AG04450 (cell line): ENCODE measurements around the gene SLC30A9. TPM values are rescaled to one million over a fixed set of nuclear protein-coding genes. Genes with fewer than 3 reads are reported as not detected.

Experiments
- CTCF ChIA-PET: fragments of 300-600, 350-600 bp; formaldehyde crosslinking; extraction: SDS; loops from one replicate; lab custom pipeline; 2022; ENCODE audit warnings: antibody characterized with exemption, inconsistent platforms; lab: Charles Lee
- POLR2A ChIA-PET: fragments of 350-600 bp; formaldehyde crosslinking; extraction: SDS; loops from one replicate; lab custom pipeline; 2021; ENCODE audit warnings: antibody characterized with exemption, inconsistent platforms; lab: Yijun Ruan, JAX
- DNase-seq: peaks from one replicate; pipeline ENCODE4 v3.0.0-alpha.2; 2011; ENCODE audit warnings: low read depth, low spot score
- H3K27ac ChIP-seq: one replicate; pipeline ENCODE4 v1.5.1; 2012; ENCODE audit warnings: low read depth, low read length, control low read depth
- H3K27me3 ChIP-seq: one replicate; pipeline ENCODE4 v1.6.0; 2012; ENCODE audit warnings: low read length; ENCODE audit not compliant: control insufficient read depth, insufficient read depth
- H3K4me3 ChIP-seq: 2 replicates; pipeline ENCODE4 v1.5.1; 2011; ENCODE audit warnings: mild to moderate bottlenecking, low read depth, low read length, control low read depth
- H3K9me3 ChIP-seq: 2 replicates; pipeline ENCODE4 v1.5.1; 2012; ENCODE audit warnings: low read length; ENCODE audit not compliant: control insufficient read depth, insufficient read depth
- CTCF ChIP-seq: IDR thresholded peaks from 2 replicates; pipeline ENCODE4 v1.5.1; 2011; ENCODE audit warnings: low read depth, low read length, control low read depth, inconsistent platforms
- polyA plus RNA-seq: library from polyadenylated mRNA; depleted of rRNA; stranded (reverse); fragments of >200 nt; gene quantifications from 2 replicates; pipeline ENCODE4 v1.2.3, GENCODE V29; 2011; rRNA removed

Gene SLC30A9
- polyA plus RNA-seq, 1 experiment, result 82.9 TPM

- no peak overlapping the region for H3K4me3 ChIP-seq
- ChIA-PET CTCF (no interaction called here), POLR2A (no interaction called here)
- no peaks in the 10 kb centered on the region for H3K27me3 ChIP-seq
- TF ChIP-seq CTCF, result no peak
- H3K27ac ChIP-seq, result no peak overlapping the region
- no peak for DNase-seq
- no peaks in the 10 kb centered on the region for H3K9me3 ChIP-seq
Observed at GRCh38 chr4:42122237-42122636, 131.9 kb downstream of the SLC30A9 start.

- H3K27ac ChIP-seq, result no peak overlapping the region
- no peaks in the 10 kb centered on the region for H3K27me3 ChIP-seq
- no peak overlapping the region for H3K4me3 ChIP-seq
- TF ChIP-seq CTCF, result no peak
- no peaks in the 10 kb centered on the region for H3K9me3 ChIP-seq
- DNase-seq, result no peak
- CTCF ChIA-PET, result interaction anchor here (0.6 kb wide), 1 partner anchor 270 kb away, joined by 5 read pairs; no protein-coding TSS in a partner anchor
- POLR2A ChIA-PET, result no interaction called here
Observed at GRCh38 chr4:42123071-42123644, 132.8 kb downstream of the SLC30A9 start.

DNA sequence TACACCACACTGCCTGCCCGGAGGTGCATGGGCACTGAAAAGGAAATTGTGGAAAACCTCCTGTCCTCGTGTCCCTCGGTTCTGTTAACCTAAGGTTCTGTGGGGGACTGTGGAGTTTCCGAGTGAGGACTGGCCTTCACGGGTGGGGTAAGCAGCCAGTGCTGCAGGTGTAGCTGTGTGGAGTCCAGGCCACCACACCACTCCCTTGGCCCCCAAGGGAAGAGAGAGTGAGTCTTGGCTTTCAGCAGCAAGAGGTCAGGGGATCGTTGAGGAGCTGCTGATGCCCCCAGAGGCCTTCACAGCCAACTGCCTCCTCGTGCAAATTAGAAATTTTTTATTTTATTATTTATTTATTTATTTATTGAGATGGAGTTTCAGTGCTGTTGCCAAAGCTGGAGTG, 141.8 kb downstream of the SLC30A9 start:
- no peaks in the 10 kb centered on the region for H3K9me3 ChIP-seq
- no peak for TF ChIP-seq CTCF
- ChIA-PET POLR2A (no interaction called here), CTCF (no interaction called here)
- H3K4me3 ChIP-seq, result no peak overlapping the region
- H3K27ac ChIP-seq, result no peak overlapping the region
- no peaks in the 10 kb centered on the region for H3K27me3 ChIP-seq
- no peak for DNase-seq

GRCh38 chr4:42133006-42133405, 142.7 kb downstream of the SLC30A9 start:
- Histone ChIP-seq H3K27me3 (no peaks in the 10 kb centered on the region), H3K27ac (no peak overlapping the region), H3K4me3 (no peak overlapping the region), H3K9me3 (no peaks in the 10 kb centered on the region)
- ChIA-PET CTCF (no interaction called here), POLR2A (no interaction called here)
- TF ChIP-seq CTCF, result no peak
- DNase-seq, result no peak

GRCh38 chr4:42136371-42136770, 146.0 kb downstream of the SLC30A9 start:
- Histone ChIP-seq H3K9me3 (no peaks in the 10 kb centered on the region), H3K27me3 (no peaks in the 10 kb centered on the region), H3K4me3 (no peak overlapping the region), H3K27ac (no peak overlapping the region)
- POLR2A ChIA-PET, result no interaction called here
- no peak for DNase-seq
- no peak for TF ChIP-seq CTCF
- CTCF ChIA-PET, result no interaction called here

Other genes starting within 250 kb of the SLC30A9 start
- not detected in 2 replicates for gene PHOX2B, start 241.8 kb upstream of the SLC30A9 start, polyA plus RNA-seq
- 46.2 and 53.6 TPM in 2 replicates for gene TMEM33, start 55.1 kb upstream of the SLC30A9 start, polyA plus RNA-seq
- gene DCAF4L1, start 8.8 kb upstream of the SLC30A9 start, polyA plus RNA-seq, result 0.01 and 0.04 TPM in 2 replicates
- not detected in 2 replicates for gene BEND4, start 162.1 kb downstream of the SLC30A9 start, polyA plus RNA-seq